AG10803 (cell line): ENCODE data around the gene MYOF.
A peak's percentile ranks its signal among the peaks of the same experiment; 100 is the strongest.

Experiments used
- DNase-seq: peaks from one replicate; pipeline ENCODE4 v3.0.0; 2010; ENCODE audit warnings: low read depth
- H3K4me3 ChIP-seq: 2 replicates; pipeline ENCODE4 v1.5.1; 2011; ENCODE audit warnings: mild to moderate bottlenecking, low read length, control low read depth
- TF ChIP-seq, protein P1 (sequence below): conservative IDR thresholded peaks from 2 replicates; pipeline ENCODE4 v1.5.1; 2011; ENCODE audit warnings: mild to moderate bottlenecking, low read length, control low read depth, inconsistent platforms

The MYOF gene

DNA sequence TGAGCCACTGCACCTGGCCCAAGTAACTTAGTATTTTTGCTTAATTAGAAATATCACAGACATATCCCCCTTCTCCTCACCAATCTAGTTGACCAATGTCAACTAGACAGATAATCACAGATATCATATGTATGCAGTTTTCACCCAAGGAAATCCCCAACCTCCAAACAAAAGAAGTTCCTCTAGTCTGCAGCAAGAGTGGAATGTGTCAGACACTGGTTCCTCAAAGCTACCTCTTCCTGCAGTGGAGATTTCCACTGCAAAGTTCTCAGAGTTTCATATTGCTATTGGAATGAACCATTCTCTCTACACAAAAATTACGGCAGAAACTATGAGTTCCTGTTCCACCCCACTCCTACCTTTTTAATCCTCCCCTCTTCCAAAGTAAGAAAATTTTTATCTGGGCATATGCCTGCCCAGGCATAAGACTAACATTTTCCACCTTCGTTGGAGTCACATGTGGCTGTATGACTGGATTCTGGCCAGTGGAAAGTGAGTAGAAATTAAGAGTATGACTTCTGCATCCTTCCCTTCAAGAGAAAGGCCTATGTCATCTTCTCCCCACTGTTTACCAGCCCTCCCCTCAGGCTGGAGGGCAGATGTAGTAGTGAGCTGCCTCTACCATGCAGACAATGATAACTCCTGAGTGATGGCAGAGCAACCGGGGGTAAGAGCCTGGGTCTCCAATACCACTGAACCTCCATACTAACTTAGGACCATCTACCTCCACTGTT is 103.0 kb downstream of the MYOF start:
- H3K4me3 ChIP-seq: no peak overlapping the region
- TF ChIP-seq, protein P1, sequence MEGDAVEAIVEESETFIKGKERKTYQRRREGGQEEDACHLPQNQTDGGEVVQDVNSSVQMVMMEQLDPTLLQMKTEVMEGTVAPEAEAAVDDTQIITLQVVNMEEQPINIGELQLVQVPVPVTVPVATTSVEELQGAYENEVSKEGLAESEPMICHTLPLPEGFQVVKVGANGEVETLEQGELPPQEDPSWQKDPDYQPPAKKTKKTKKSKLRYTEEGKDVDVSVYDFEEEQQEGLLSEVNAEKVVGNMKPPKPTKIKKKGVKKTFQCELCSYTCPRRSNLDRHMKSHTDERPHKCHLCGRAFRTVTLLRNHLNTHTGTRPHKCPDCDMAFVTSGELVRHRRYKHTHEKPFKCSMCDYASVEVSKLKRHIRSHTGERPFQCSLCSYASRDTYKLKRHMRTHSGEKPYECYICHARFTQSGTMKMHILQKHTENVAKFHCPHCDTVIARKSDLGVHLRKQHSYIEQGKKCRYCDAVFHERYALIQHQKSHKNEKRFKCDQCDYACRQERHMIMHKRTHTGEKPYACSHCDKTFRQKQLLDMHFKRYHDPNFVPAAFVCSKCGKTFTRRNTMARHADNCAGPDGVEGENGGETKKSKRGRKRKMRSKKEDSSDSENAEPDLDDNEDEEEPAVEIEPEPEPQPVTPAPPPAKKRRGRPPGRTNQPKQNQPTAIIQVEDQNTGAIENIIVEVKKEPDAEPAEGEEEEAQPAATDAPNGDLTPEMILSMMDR: no peak
- no peak for DNase-seq

DNA sequence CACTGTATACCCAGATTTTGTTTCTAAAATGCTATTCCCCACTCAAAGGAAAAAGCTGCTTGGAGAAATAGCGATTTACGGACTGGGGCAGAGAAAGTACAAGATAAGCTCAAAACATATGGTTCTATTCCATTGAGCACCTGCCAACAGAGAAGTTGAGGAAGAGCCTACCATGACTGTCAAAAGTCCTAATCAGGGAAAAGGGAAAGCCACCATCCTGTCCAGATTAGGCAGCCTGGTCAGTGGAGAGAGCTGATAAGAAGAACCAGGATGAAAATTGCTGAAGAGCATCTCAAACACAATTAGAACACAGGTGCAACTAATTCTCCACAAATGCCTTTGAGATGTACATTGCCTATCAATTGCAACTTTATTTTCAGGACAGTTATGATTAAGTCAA is 104.1 kb downstream of the MYOF start:
- TF ChIP-seq, protein P1: no peak
- no peak for DNase-seq
- no peak overlapping the region for H3K4me3 ChIP-seq

DNA sequence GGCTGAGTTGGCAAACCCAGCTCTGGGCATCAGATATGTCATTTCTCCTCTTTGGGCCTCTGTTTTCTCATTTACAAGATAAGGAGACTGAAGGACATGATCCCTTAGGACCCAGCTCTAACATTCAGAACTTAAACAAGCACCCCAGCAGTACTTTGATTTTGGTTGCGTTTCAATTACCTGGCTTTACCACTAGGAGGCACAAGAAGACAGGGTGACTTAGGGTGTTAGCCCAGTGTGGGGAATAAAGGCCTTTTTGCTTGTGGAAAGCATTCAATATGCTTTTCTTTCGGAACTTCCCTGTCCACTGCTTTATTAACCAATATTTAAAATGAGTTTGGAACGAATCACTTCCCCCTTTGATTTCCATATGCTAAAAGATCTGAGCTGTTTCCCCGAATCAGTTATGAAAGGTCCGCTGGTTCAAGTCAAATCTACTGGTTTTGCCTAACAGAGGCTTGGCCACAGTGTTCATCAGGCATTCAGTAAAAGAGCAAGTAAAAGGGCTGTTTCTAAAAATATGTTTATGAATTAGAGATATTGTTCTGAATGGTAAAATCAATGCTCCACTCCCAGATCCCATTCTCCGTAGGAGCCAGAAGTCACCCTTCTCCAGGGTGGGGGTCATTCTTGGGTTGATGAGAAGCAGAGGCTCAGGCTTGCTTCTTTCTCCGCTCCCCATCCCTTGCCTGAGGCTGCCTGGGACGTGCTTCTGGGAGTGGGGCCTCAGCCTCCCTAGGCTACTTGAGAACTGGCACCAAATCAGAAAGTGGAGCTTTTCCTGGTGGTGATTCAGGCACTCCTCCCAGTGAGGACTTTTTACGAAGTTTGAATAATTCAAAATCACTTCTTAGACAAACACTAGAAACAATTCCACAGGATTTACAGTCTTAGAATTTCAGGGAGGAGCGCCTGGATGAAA is 105.5 kb downstream of the MYOF start:
- TF ChIP-seq, protein P1: peak; percentile 99
- DNase-seq: peak; percentile 87
- peak overlapping the region; percentile 11; the same call in 1 of the 2 replicates for H3K4me3 ChIP-seq

DNA sequence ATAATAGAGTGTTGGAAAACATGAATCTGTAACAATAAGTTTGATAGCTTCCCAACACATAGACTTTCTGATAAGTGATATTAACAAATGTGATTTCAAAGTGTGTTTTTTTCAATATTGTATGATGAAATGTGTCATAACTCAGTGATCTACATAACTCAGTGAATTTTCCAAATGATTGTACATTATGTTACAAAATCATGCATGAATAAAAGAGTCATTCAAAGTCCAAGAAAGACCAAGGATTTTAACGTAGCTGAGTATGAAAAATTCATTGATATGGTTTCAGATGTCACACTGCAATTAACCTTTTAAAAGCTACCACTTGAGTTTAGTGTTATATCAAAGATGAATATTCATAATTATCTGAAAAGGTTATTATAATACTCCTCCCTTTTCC is 111.2 kb downstream of the MYOF start:
- no peak overlapping the region for H3K4me3 ChIP-seq
- TF ChIP-seq, protein P1: no peak
- DNase-seq: no peak

DNA sequence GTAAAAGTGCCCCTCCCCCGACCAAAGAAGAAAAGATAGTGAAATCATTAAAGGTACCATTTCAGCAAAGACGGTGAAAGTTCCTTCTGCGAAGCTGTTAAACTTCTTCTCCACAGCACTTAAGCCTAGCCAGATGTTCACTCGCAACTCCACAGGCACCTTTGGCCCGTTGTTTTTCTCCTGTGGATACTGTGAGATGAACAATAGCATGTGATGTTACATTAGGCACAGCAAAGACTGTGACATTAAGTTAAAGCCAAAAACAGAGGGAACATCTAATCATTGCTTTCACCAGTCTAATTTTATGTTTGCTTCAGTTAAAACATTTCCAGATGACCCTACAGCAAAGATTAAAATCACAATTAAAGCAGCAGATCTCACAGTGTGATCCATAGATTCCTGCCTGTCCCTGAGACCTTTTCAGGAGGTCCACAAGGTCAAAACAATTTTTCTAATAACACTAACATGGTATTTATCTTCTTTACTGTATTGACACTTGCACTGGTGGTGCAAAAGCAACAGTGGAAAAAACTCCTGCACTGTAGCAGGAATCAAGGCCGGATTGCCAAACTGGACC is 112.5 kb downstream of the MYOF start:
- DNase-seq: no peak
- TF ChIP-seq, protein P1: no peak
- H3K4me3 ChIP-seq: no peak overlapping the region

DNA sequence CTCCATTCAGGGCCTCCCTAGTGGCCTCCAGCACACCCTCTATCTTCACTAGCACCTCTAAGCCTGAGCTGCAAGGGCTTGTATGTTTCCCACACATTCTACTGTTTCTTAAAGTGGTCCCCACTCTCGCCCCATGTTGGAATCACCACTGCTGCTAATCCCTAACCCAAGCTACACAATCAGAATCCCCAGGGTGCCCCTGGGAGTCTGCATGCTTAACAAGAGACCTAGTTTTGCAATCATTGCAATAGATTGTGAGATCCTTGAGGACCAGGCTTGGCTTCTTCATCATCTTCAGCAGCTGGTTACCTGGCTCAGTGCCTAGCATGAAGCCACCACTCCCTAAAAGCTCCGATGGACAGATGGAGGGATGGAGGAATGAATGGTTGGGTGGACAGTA is 113.9 kb downstream of the MYOF start:
- TF ChIP-seq, protein P1: no peak
- DNase-seq: peak; percentile 66
- no peak overlapping the region for H3K4me3 ChIP-seq
